NCI-H748 (cell line): Measurements from ENCODE around the gene TMEM72.

Source experiments
- DNase-seq: peaks from one replicate; lab custom pipeline; 2025; ENCODE audit not compliant: unreplicated experiment; lab: John Stamatoyannopoulos, UW

TMEM72 gene

GRCh38 chr10:44932517-44933450 lies 21.6 kb downstream of the TMEM72 start:
- peak; percentile 71 for DNase-seq

- DNase-seq = no peak
Observed at GRCh38 chr10:44933451-44934321, 22.5 kb downstream of the TMEM72 start.

- DNase-seq = no peak
Observed at GRCh38 chr10:44934416-44935200, 23.5 kb downstream of the TMEM72 start.

GRCh38 chr10:44935201-44935965 lies 24.2 kb downstream of the TMEM72 start:
- DNase-seq = no peak

- DNase-seq = no peak
Observed at GRCh38 chr10:44935966-44936295, 24.8 kb downstream of the TMEM72 start.

GRCh38 chr10:44936314-44936975 lies 25.3 kb downstream of the TMEM72 start:
- no peak for DNase-seq

GRCh38 chr10:44937196-44938005 lies 26.3 kb downstream of the TMEM72 start:
- DNase-seq = no peak

- no peak for DNase-seq
Observed at GRCh38 chr10:44938956-44939355, 27.8 kb downstream of the TMEM72 start.

- DNase-seq = no peak
Observed at GRCh38 chr10:44939691-44940401, 28.7 kb downstream of the TMEM72 start.

GRCh38 chr10:44944354-44944753 lies 33.2 kb downstream of the TMEM72 start:
- no peak for DNase-seq

- DNase-seq = no peak
Observed at GRCh38 chr10:44946205-44946604, 35.1 kb downstream of the TMEM72 start.

GRCh38 chr10:44947371-44948152 lies 36.4 kb downstream of the TMEM72 start:
- DNase-seq = no peak

- DNase-seq = no peak
Observed at GRCh38 chr10:44948642-44949041, 37.5 kb downstream of the TMEM72 start.

- DNase-seq = no peak
Observed at GRCh38 chr10:44949127-44949802, 38.1 kb downstream of the TMEM72 start.

- no peak for DNase-seq
Observed at GRCh38 chr10:44949915-44950314, 38.8 kb downstream of the TMEM72 start.

- DNase-seq = no peak
Observed at GRCh38 chr10:44950326-44951225, 39.4 kb downstream of the TMEM72 start.
